T-helper 2 cell treated with Interferon-gamma antibody and Interleukin-4, amounts not matched to agents 5 μg/mL and 100 μg/mL, for 36 hours (primary cell): Measurements from ENCODE around the gene PI16.
A peak's percentile ranks its signal among the peaks of the same experiment; 100 is the strongest.

Experiments used
- DNase-seq: peaks from one replicate; pipeline ENCODE4 v3.0.0; 2021; ENCODE audit warnings: low spot score
- H3K27ac Mint-ChIP-seq: one replicate; pipeline ENCODE4 v1.8.0; 2021; ENCODE audit warnings: mild to moderate bottlenecking, mixed read lengths
- H3K27me3 Mint-ChIP-seq: one replicate; pipeline ENCODE4 v1.8.0; 2021; ENCODE audit warnings: low read depth, mixed read lengths
- H3K36me3 Mint-ChIP-seq: one replicate; pipeline ENCODE4 v1.8.0; 2021; ENCODE audit warnings: low read depth, mixed read lengths
- H3K4me1 Mint-ChIP-seq: one replicate; pipeline ENCODE4 v1.8.0; 2021; ENCODE audit warnings: low read depth, mixed read lengths
- H3K4me3 Mint-ChIP-seq: one replicate; pipeline ENCODE4 v1.8.0; 2022; ENCODE audit warnings: mild to moderate bottlenecking, moderate library complexity, mixed read lengths
- H3K9me3 Mint-ChIP-seq: one replicate; pipeline ENCODE4 v1.8.0; 2021; ENCODE audit warnings: mixed read lengths

Gene PI16

DNA sequence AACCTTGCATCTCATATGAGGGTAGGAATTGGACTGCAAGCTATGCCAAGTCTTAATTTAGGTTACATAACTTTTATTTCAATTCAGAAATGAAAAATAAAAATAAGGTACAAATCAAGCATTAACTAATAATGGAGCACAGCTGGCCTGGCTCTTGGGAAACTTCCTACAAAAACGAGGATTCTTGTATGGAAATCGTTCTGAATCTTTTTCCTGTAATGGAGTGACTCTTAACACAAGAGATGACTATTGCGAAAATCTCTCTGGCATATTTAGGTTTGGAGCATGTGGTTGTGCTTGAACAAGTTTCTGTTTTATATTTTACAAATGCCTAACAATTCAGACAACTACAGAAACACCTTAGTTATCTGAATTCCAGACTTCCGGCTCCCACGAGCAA, 34.0 kb upstream of the PI16 start:
- Mint-ChIP-seq H3K4me1 (peaks cover 33% of the 10 kb centered on the region), H3K9me3 (no peaks in the 10 kb centered on the region), H3K36me3 (peaks cover 62% of the 10 kb centered on the region), H3K27me3 (no peaks in the 10 kb centered on the region), H3K27ac (no peak overlapping the region), H3K4me3 (no peak overlapping the region)
- no peak for DNase-seq

DNA sequence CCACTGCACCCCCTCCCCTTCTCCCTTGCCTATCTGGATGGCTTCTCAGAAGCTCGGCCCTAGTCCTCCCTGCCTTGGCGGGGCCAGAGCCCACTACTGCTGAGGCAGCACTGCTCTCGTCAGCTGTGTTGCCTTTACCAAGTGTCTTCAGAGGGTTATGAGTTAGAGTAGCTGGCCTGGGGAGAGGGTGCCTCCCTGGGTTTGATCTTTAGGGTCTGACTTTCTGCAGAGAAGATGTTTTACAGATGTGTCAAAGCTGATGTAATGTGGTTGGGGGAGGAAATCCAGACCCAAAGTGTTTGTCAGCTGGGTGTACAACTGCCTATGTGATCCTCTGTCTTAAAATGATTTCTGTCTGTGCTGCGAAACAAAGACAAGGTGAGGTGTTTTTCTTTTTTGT, 30.4 kb upstream of the PI16 start:
- Mint-ChIP-seq H3K27me3 (no peaks in the 10 kb centered on the region), H3K9me3 (no peaks in the 10 kb centered on the region), H3K27ac (peak overlapping the region; percentile 9), H3K4me3 (no peak overlapping the region), H3K36me3 (peaks cover 48% of the 10 kb centered on the region), H3K4me1 (peaks cover 33% of the 10 kb centered on the region)
- DNase-seq: no peak

DNA sequence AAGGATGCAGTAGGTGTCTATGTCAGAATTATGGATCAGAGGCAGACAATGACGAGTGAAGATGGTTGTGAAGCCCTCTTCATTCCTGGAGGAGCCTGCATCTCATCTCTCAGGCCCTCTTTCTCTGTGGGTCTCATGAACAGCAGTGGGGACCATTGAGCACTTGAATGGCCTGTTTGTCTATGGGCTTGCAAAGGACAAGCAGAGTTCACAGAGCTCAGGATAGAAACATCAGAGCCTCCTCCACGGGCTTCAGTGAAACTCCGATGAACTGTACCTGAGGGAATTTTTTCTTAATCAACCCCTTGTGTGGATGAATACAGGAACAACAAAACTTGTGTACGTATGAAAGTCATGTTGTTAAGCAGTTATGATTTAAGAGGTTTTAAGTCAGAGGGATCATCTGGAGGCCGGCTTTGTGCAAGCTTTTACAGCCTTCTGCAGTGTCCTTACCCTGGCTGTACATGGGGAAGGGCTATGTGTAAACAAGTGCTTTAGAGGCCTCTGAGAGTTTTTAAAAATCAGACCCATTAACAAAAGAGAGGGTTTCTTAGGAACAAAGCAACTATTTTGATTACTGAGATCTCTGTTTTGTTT, 29.7 kb upstream of the PI16 start:
- Mint-ChIP-seq H3K4me1 (peaks cover 31% of the 10 kb centered on the region), H3K27ac (no peak overlapping the region), H3K4me3 (no peak overlapping the region), H3K27me3 (no peaks in the 10 kb centered on the region), H3K36me3 (peaks cover 43% of the 10 kb centered on the region), H3K9me3 (no peaks in the 10 kb centered on the region)
- no peak for DNase-seq

DNA sequence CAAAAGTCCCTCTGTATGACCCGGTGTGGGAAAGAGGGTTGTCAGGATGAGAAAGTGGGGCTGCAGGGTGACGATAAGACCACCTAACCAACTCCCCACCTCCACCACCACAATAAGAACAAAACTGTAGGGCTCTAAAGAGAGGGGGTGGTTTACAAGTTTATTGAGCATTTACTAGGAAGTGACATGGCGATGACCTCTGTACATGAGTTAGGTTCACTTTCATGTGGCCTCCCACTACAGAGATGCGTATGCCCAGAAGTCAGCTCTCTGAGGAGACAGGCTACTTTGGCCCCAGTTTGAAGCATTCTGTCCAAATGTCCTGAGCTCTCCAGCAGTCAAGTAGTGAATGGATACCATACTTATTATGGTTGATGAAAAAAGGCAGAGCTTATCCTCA, 28.7 kb upstream of the PI16 start:
- peaks cover 38% of the 10 kb centered on the region for H3K36me3 Mint-ChIP-seq
- no peaks in the 10 kb centered on the region for H3K27me3 Mint-ChIP-seq
- H3K27ac Mint-ChIP-seq: peak overlapping the region; percentile 34
- no peak overlapping the region for H3K4me3 Mint-ChIP-seq
- DNase-seq: peak; percentile 24
- peaks cover 31% of the 10 kb centered on the region for H3K4me1 Mint-ChIP-seq
- no peaks in the 10 kb centered on the region for H3K9me3 Mint-ChIP-seq

DNA sequence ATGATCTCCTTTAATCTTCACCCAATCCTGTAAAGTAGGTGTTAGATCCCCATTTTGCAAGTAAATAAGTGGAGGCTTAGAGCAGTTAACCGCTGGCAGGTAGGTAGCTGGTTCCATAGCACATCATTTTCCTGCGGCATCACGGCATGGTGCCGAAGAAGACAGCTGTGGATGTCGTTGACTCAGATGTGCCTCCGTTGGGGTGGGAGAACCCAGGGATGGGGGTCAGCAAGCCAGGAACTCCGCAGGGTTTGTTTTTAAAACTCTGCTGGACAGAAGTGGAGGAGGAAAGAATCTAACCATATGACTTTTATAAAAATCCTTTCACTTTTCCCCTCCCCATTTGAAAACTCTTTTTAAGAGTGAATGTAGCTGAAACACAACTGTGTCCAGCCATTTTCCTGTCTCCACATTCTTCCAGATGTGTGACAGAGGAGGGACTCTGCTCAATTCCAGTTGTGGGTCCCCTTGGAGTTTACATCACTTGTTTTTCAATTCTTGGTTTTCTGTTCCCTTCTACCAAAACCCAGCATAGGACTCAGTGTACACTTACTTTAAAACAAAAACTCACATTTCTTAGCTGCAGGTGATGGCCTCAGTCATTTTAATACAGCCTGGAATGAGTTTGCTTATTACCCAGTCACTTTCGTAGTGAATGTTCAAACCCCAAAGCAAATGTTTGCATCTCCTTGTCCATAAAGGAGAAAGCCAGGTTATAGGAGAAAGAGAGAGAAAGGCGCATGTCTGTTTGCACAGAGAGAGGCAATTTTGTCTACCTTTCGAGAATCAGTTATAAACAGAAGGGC, 27.6 kb upstream of the PI16 start:
- Mint-ChIP-seq H3K27me3 (no peaks in the 10 kb centered on the region), H3K4me3 (no peak overlapping the region), H3K9me3 (no peaks in the 10 kb centered on the region), H3K27ac (no peak overlapping the region), H3K36me3 (peaks cover 28% of the 10 kb centered on the region), H3K4me1 (peaks cover 31% of the 10 kb centered on the region)
- DNase-seq: no peak

DNA sequence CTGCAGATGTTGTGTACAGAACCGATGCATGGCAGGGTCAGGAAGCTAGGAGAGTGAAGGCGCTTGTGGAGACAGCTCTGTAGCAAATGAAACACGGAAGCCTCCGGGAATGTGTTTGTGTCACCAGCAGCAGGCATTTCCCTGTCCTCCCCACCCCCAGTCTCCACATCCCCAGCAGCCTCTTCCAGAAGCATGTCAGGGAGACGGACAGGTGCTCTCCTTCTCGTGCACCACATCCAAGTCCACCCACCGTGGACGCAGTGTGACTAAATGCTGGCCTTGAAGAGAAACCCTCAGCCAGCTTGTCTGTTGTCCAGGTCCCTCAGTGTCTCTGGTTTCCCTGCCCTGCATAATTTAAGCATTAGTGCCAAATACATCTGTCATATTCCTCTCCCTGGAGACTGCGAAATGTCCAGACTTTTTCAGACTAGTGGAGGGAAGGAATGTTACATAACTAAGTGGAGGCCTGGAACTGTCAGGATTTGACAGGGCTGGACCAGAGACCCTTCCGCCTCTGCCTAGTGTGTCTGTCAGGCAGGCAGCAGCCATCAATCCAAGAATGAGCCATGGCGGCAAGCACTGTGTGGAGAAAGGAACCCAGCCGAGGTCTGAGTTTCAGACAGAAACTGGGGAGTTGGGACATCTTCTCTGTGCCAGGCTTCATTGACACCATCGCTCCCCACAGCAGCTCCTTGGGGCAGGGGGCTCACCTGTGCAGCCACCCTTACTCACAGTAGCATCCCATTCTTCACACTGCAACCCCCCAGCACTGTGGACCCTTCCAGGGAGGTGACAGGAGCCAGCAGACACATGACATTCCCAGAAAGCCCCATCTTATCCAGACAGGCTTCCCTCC, 26.6 kb upstream of the PI16 start:
- Mint-ChIP-seq H3K27me3 (no peaks in the 10 kb centered on the region), H3K4me3 (no peak overlapping the region), H3K36me3 (peaks cover 23% of the 10 kb centered on the region), H3K27ac (no peak overlapping the region), H3K4me1 (peaks cover 26% of the 10 kb centered on the region), H3K9me3 (no peaks in the 10 kb centered on the region)
- DNase-seq: no peak

DNA sequence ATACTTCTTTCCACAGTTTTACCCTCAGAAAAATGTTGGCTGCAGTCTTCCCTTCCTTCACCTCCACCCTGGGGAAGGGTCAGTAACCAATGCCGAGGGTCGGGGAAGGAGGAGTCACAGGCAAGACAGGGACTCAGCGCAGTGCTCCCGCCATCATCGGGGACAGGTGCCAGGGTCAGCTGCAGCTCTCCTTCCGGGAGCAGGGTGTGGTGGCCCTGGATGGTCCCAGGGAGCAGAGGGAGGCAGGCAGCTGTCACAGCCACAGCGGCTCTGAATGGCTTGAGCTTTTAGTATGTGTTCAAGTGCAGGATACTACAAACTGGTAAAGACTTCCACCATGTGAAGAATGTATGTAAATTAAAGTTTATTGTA, 26.0 kb upstream of the PI16 start:
- Mint-ChIP-seq H3K27ac (no peak overlapping the region), H3K27me3 (no peaks in the 10 kb centered on the region), H3K9me3 (no peaks in the 10 kb centered on the region), H3K4me1 (peaks cover 23% of the 10 kb centered on the region), H3K4me3 (no peak overlapping the region), H3K36me3 (peaks cover 20% of the 10 kb centered on the region)
- DNase-seq: no peak

DNA sequence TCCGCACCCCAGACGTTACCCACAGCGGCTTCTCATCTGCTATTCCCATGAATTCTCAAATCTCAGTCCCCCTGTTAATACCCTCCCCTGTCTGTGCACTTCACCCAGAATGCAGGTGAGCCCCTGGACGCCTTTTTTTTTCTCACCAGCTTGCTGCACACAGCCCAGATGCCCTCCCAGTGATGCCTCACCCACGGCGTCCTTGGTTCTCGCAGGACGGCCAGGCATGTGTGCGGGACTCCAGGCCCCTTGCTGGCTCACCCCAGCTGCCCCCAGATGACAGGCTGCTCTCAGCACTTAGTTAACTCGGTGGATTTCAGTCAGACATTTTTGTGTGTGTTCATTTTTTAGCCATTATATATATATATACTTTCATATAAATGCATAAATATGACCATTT, 25.4 kb upstream of the PI16 start:
- Mint-ChIP-seq H3K27me3 (no peaks in the 10 kb centered on the region), H3K27ac (no peak overlapping the region), H3K9me3 (no peaks in the 10 kb centered on the region), H3K4me1 (peaks cover 24% of the 10 kb centered on the region), H3K4me3 (no peak overlapping the region), H3K36me3 (peaks cover 16% of the 10 kb centered on the region)
- DNase-seq: no peak

DNA sequence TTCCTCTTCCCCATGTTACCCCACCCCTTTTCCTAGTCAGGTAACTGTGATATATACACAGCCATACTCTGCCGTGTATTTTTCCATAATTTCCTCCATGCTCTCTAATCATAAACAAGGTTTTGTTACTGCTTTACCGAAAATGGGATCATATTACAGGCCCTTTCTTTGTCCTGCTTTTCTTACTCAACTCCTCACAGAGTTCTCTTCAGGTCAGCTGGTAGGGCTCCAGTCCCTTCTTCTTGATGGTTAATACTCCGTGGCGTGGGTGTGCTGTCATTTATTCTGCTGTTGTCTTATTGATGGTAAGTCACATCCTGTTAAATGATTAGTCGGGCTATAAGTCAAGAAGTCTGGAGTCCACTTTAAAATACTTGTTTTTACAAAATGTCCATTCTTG, 24.9 kb upstream of the PI16 start:
- H3K4me1 Mint-ChIP-seq: peaks cover 19% of the 10 kb centered on the region
- no peaks in the 10 kb centered on the region for H3K9me3 Mint-ChIP-seq
- peaks cover 12% of the 10 kb centered on the region for H3K36me3 Mint-ChIP-seq
- H3K4me3 Mint-ChIP-seq: no peak overlapping the region
- no peak overlapping the region for H3K27ac Mint-ChIP-seq
- no peaks in the 10 kb centered on the region for H3K27me3 Mint-ChIP-seq
- no peak for DNase-seq

DNA sequence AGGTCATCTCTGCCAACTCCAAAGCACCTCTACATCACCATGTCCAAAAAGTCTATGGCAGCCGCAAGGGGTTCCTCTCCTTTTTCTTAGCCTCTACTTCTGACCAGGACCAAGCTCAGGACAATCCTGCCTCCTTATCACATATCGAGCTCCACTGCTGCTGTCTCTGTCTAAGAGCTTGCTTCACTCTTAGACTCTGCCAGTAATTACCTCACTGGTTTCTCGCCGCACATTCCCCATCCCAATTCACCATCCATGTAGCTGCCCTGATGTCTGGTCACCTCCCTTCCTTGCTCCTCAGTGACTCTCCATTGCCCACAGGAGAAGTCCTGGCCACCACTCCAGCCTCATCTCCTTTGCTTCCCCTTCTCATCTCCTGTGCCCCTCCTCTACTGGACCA, 24.1 kb upstream of the PI16 start:
- no peak for DNase-seq
- Mint-ChIP-seq H3K9me3 (no peaks in the 10 kb centered on the region), H3K27ac (no peak overlapping the region), H3K4me3 (no peak overlapping the region), H3K4me1 (peaks cover 10% of the 10 kb centered on the region), H3K27me3 (peaks cover 4% of the 10 kb centered on the region), H3K36me3 (peaks cover 5% of the 10 kb centered on the region)

DNA sequence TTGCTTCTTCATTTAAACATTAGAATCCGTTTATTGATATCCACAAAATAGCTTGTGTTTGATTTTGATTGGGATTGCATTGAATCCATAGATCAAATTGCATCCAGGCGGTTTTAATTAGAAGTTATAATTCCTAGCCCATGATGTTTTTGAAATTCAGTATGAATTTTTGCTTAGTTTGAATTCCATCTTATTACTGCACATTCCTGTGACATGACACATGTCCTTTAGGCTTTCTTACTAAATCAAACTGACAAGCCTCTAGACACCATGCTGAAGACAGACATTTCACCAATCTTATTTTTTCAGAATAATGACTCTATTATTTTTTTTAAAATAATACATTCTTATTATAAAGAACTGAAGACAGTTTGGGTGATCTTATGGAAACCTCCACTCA, 21.4 kb upstream of the PI16 start:
- Mint-ChIP-seq H3K27ac (no peak overlapping the region), H3K27me3 (peaks cover 4% of the 10 kb centered on the region), H3K36me3 (no peaks in the 10 kb centered on the region), H3K4me3 (no peak overlapping the region), H3K4me1 (peaks cover 7% of the 10 kb centered on the region), H3K9me3 (no peaks in the 10 kb centered on the region)
- no peak for DNase-seq

DNA sequence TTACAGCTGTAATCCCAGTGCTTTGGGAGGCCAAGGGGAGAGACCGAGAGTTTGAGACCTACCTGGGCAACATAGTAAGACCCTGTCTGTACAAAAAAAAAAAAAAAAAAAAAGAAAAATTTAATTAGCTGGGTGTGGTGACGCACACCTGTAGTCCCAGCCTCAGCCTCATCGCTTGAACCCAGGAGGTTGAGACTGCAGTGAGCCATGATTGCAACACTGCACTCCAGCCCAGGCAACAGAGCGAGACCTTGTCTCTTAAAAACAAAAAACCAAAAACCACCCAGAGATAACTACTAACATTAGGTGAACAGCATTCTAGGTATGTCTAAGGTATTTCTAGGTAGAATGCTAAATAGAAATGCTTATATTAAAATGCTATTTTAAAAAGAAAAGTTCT, 21.0 kb upstream of the PI16 start:
- Mint-ChIP-seq H3K27ac (no peak overlapping the region), H3K4me1 (peaks cover 7% of the 10 kb centered on the region), H3K4me3 (no peak overlapping the region), H3K9me3 (no peaks in the 10 kb centered on the region), H3K36me3 (no peaks in the 10 kb centered on the region), H3K27me3 (peaks cover 4% of the 10 kb centered on the region)
- DNase-seq: no peak

DNA sequence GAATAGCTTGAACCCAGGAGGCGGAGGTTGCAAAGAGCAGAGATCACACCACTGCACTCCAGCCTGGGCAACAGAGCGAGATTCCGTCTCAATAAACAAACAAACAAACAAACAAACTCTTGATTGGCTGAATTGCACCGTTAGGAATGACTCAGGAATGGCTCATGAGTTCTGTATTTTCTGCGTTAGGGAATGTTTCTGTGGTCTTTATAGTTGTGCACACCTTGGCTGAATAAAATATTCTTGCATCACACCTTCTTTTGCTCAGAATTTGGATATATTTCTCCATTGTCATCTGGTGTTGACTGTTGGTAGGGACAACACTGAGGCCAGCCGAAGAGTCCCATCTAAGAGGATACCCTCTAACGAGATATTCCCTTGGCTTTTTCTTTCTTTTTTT, 19.6 kb upstream of the PI16 start:
- no peak overlapping the region for H3K27ac Mint-ChIP-seq
- H3K9me3 Mint-ChIP-seq: no peaks in the 10 kb centered on the region
- no peak overlapping the region for H3K4me3 Mint-ChIP-seq
- DNase-seq: no peak
- peaks cover 6% of the 10 kb centered on the region for H3K27me3 Mint-ChIP-seq
- no peaks in the 10 kb centered on the region for H3K36me3 Mint-ChIP-seq
- peaks cover 7% of the 10 kb centered on the region for H3K4me1 Mint-ChIP-seq

DNA sequence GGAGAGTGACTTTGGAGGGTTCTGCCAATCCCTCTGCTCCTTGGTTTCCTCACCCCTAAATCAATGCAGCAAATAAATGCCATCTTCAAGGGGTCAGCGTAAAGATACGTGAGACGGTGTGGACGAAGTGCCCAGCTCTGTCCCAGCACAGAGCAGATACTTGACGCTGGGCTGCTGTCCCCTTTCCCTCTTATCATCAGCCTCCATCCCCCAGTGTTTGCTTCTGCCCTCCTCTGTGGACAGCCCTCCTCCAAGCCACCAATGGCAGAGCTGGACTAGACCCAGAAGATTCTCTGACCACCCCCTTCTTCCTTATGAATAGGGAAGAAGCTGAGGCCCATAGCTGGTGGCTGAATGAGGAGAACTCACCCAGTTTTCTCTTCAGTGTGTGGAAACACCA, 17.7 kb upstream of the PI16 start:
- peaks cover 10% of the 10 kb centered on the region for H3K27me3 Mint-ChIP-seq
- H3K9me3 Mint-ChIP-seq: no peaks in the 10 kb centered on the region
- DNase-seq: no peak
- no peak overlapping the region for H3K4me3 Mint-ChIP-seq
- H3K4me1 Mint-ChIP-seq: peaks cover 10% of the 10 kb centered on the region
- H3K27ac Mint-ChIP-seq: no peak overlapping the region
- H3K36me3 Mint-ChIP-seq: no peaks in the 10 kb centered on the region
